H1 (cell line): ENCODE data around the gene SV2A. TPM values are rescaled to one million over a fixed set of nuclear protein-coding genes. Genes with fewer than 3 reads are reported as not detected.
"Not testable (repeated sequence)": the region's sequence is repeated elsewhere in the genome, so short reads cannot be mapped to it uniquely, and the experiment has no call there.

Source experiments
- CTCF ChIA-PET: fragments of 300-600 bp; sonication (Branson Sonifier 250); formaldehyde crosslinking; loops from one replicate; lab custom pipeline; 2021; ENCODE audit not compliant: partially characterized antibody; lab: Charles Lee
- POLR2A ChIA-PET: fragments of 300-600 bp; sonication (Branson Sonifier 250); formaldehyde crosslinking; loops from one replicate; lab custom pipeline; 2021; ENCODE audit warnings: inconsistent platforms; ENCODE audit not compliant: partially characterized antibody; lab: Charles Lee
- DNase-seq, 2 experiments: peaks; one replicate each; pipeline versions ENCODE4 v3.0.0 to v3.0.0-alpha.2; 2010 to 2022; ENCODE audit warnings: low spot score in 2 of 2, low read depth in 1 of 2, mixed read lengths in 1 of 2
- FAIRE-seq: peaks from 2 replicates; lab custom pipeline; 2011; peaks lifted over from hg19 to GRCh38; lab: Jason Lieb, UNC
- H2AFZ ChIP-seq: 2 replicates; pipeline ENCODE4 v1.8.1; 2012; ENCODE audit warnings: low read length, inconsistent platforms
- H2AK5ac ChIP-seq: 2 replicates; pipeline ENCODE4 v1.6.1; 2013; ENCODE audit warnings: low read depth, low read length
- H2BK120ac ChIP-seq: replicated peaks from 2 replicates; pipeline ENCODE3; 2013; ENCODE audit warnings: low read depth, low read length, inconsistent platforms
- H2BK12ac ChIP-seq: 2 replicates; pipeline ENCODE4 v1.6.1; 2013; ENCODE audit warnings: low read depth, low read length
- H2BK15ac ChIP-seq: 2 replicates; pipeline ENCODE4 v1.6.1; 2013; ENCODE audit warnings: low read length
- H2BK20ac ChIP-seq: 2 replicates; pipeline ENCODE4 v1.6.1; 2013; ENCODE audit warnings: low read length
- H2BK5ac ChIP-seq: 2 replicates; pipeline ENCODE4 v1.6.1; 2013; ENCODE audit warnings: low read depth, low read length
- H3K14ac ChIP-seq: 2 replicates; pipeline ENCODE4 v1.6.1; 2013; ENCODE audit warnings: inconsistent platforms; ENCODE audit not compliant: insufficient read length
- H3K18ac ChIP-seq: 2 replicates; pipeline ENCODE4 v1.6.1; 2013; ENCODE audit warnings: low read length; ENCODE audit errors: extremely low read depth
- H3K23ac ChIP-seq: 2 replicates; pipeline ENCODE4 v1.6.1; 2013; ENCODE audit warnings: inconsistent platforms; ENCODE audit not compliant: insufficient read length
- H3K23me2 ChIP-seq: 2 replicates; pipeline ENCODE4 v1.6.1; 2013; ENCODE audit warnings: low read depth, low read length
- H3K27ac ChIP-seq: 2 replicates; pipeline ENCODE4 v1.6.1; 2011; ENCODE audit warnings: low read depth, low read length, inconsistent platforms
- H3K27me3 ChIP-seq, 4 experiments: replicated peaks in 1 of 4; 1 replicate in 1 of 4; 2 replicates in 3 of 4; pipeline versions ENCODE4 v1.6.1 to v1.8.1; 2011 to 2013; ENCODE audit warnings: low read length in 3 of 4, mild to moderate bottlenecking in 3 of 4, inconsistent platforms in 2 of 4, mixed read lengths in 2 of 4, moderate library complexity in 1 of 4; ENCODE audit not compliant: control insufficient read depth in 3 of 4, insufficient read depth in 3 of 4; ENCODE audit errors: extremely low read depth in 1 of 4
- H3K36me3 ChIP-seq, 4 experiments: 2 replicates each; pipeline versions ENCODE4 v1.6.1 to v1.8.1; 2011 to 2013; ENCODE audit warnings: mild to moderate bottlenecking in 4 of 4, low read length in 3 of 4, moderate library complexity in 2 of 4, control low read depth in 1 of 4, inconsistent platforms in 1 of 4; ENCODE audit not compliant: insufficient read depth in 4 of 4, control insufficient read depth in 2 of 4
- H3K4ac ChIP-seq: replicated peaks from 2 replicates; pipeline ENCODE3; 2013; ENCODE audit warnings: low read length, low read depth, mixed read lengths, inconsistent platforms; ENCODE audit not compliant: insufficient read length
- H3K4me1 ChIP-seq, 4 experiments: replicated peaks in 1 of 4; 1 replicate in 1 of 4; 2 replicates in 3 of 4; pipeline versions ENCODE4 v1.6.1 to v1.8.1; 2011 to 2013; ENCODE audit warnings: low read length in 3 of 4, inconsistent platforms in 2 of 4, mixed read lengths in 1 of 4; ENCODE audit not compliant: insufficient read depth in 4 of 4, control insufficient read depth in 3 of 4
- H3K4me2 ChIP-seq, 2 experiments: 2 replicates each; pipeline versions ENCODE4 v1.6.1 to v1.8.1; 2011 to 2013; ENCODE audit warnings: low read depth in 2 of 2, low read length in 2 of 2, control low read depth in 1 of 2, inconsistent platforms in 1 of 2, mild to moderate bottlenecking in 1 of 2; ENCODE audit not compliant: insufficient read depth in 1 of 2
- H3K4me3 ChIP-seq, 4 experiments: fragments of 200-600, 300-600 bp in 1 of 4; sonication (generic), shearing (Covaris generic), sonication (Bioruptor Twin) in 1 of 4; 2 replicates each; pipeline versions ENCODE4 v1.5.1 to v1.8.1; 2011 to 2016; ENCODE audit warnings: low read length in 4 of 4, low read depth in 3 of 4, control low read depth in 2 of 4, inconsistent platforms in 2 of 4, mild to moderate bottlenecking in 2 of 4, mixed read lengths in 1 of 4, moderate library complexity in 1 of 4; ENCODE audit not compliant: insufficient read depth in 2 of 4; ENCODE audit errors: extremely low read depth in 1 of 4
- H3K56ac ChIP-seq: replicated peaks from 2 replicates; pipeline ENCODE3; 2013; ENCODE audit warnings: low read depth, mild to moderate bottlenecking, mixed read lengths, low read length, inconsistent platforms; ENCODE audit not compliant: insufficient read length
- H3K79me1 ChIP-seq: 2 replicates; pipeline ENCODE4 v1.6.1; 2013; ENCODE audit warnings: low read depth, low read length, control low read depth
- H3K79me2 ChIP-seq, 2 experiments: 2 replicates each; pipeline versions ENCODE4 v1.6.1 to v1.8.1; 2012 to 2013; ENCODE audit warnings: low read length in 2 of 2, mild to moderate bottlenecking in 2 of 2, inconsistent platforms in 1 of 2; ENCODE audit not compliant: insufficient read depth in 2 of 2, control insufficient read depth in 1 of 2
- H3K9ac ChIP-seq, 4 experiments: replicated peaks in 1 of 4; 1 replicate in 1 of 4; 2 replicates in 3 of 4; pipeline versions ENCODE4 v1.6.1 to v1.8.1; 2011 to 2013; ENCODE audit warnings: low read depth in 3 of 4, low read length in 3 of 4, control low read depth in 2 of 4, mild to moderate bottlenecking in 2 of 4, moderate library complexity in 2 of 4, inconsistent platforms in 1 of 4; ENCODE audit errors: extremely low read depth in 1 of 4
- H3K9me3 ChIP-seq, 2 experiments: 2 replicates each; pipeline versions ENCODE4 v1.6.1 to v1.8.1; 2012 to 2013; ENCODE audit warnings: mild to moderate bottlenecking in 2 of 2, moderate library complexity in 2 of 2, control low read depth in 1 of 2, inconsistent platforms in 1 of 2, low read depth in 1 of 2, low read length in 1 of 2, mixed read lengths in 1 of 2; ENCODE audit not compliant: insufficient read depth in 2 of 2
- H4K20me1 ChIP-seq, 2 experiments: replicated peaks in 1 of 2; 2 replicates each; pipeline versions ENCODE3 to v1.8.1; 2011 to 2013; ENCODE audit warnings: inconsistent platforms in 2 of 2, low read length in 2 of 2, mild to moderate bottlenecking in 1 of 2; ENCODE audit not compliant: insufficient read depth in 2 of 2, control insufficient read depth in 1 of 2
- H4K5ac ChIP-seq: 2 replicates; pipeline ENCODE4 v1.6.1; 2013; ENCODE audit warnings: low read length, low read depth, mixed read lengths, inconsistent platforms; ENCODE audit not compliant: insufficient read length
- H4K8ac ChIP-seq: 2 replicates; pipeline ENCODE4 v1.8.0; 2013; ENCODE audit warnings: mild to moderate bottlenecking, moderate library complexity, low read length, inconsistent platforms; ENCODE audit not compliant: insufficient read depth; ENCODE audit errors: extremely low read depth
- H4K91ac ChIP-seq: replicated peaks from 2 replicates; pipeline ENCODE3; 2013; ENCODE audit warnings: low read length, mixed read lengths, inconsistent platforms; ENCODE audit not compliant: insufficient read length
- POLR2A ChIP-seq, 2 experiments: IDR thresholded peaks; 1 replicate in 1 of 2; 2 replicates in 1 of 2; pipeline ENCODE4 v1.6.1; 2011; ENCODE audit warnings: low read depth in 2 of 2, low read length in 2 of 2, mild to moderate bottlenecking in 2 of 2; ENCODE audit errors: control extremely low read depth in 1 of 2
- WGBS, 2 experiments: shearing (Covaris generic) in 1 of 2; methylation state at CpG; one replicate each; pipeline versions ENCODE4 v1.1.6 to v1.1.7; 2013 to 2015; ENCODE audit warnings: low lambda C conversion rate in 2 of 2, mixed read lengths in 2 of 2, inconsistent platforms in 1 of 2, low coverage in 1 of 2, missing lambda C conversion rate in 1 of 2; ENCODE audit not compliant: insufficient replicate concordance in 2 of 2, insufficient coverage in 1 of 2, insufficient read length in 1 of 2; ENCODE audit errors: extremely low coverage in 1 of 2, missing lambda C conversion rate in 1 of 2; 5-methylcytosine and 5-hydroxymethylcytosine counted together
- polyA plus RNA-seq, 7 experiments: library from polyadenylated mRNA; depleted of rRNA in 3 of 7; stranded (reverse) in 5 of 7; unstranded in 2 of 7; fragments of >200 nt in 5 of 7; fragments of 200-250 nt in 2 of 7; gene quantifications; 1 replicate in 5 of 7; 2 replicates in 1 of 7; 4 replicates in 1 of 7; pipeline versions ENCODE4 v1.2.1 to v1.2.3, GENCODE V29; 2011 to 2013; ENCODE audit warnings: missing spikeins in 2 of 7, mixed read lengths in 2 of 7
- total RNA-seq: library from RNA; stranded (reverse); fragmentation: NEBNext Ultra II Directional; extraction: Animal tissue kit (Norgen Biotek cat#: 25700); gene quantifications from 2 replicates; pipeline ENCODE4 v1.2.1, GENCODE V29; 2021

Gene SV2A
- total and polyA plus RNA-seq, 2 of the 8 experiments (the other 6 are each of a cell fraction or from before 2014, with no cell fraction given) = 41.8 to 51.8 TPM

GRCh38 chr1:149887196-149887455 lies 30.5 kb downstream of the SV2A start:
- H3K79me1 ChIP-seq, H2AK5ac ChIP-seq, FAIRE-seq, H3K14ac ChIP-seq, H4K20me1 ChIP-seq, H3K27me3 ChIP-seq, H3K4me1 ChIP-seq, H2BK15ac ChIP-seq, H3K4ac ChIP-seq, H2BK120ac ChIP-seq, H3K9me3 ChIP-seq, H2AFZ ChIP-seq, DNase-seq, H3K79me2 ChIP-seq, H2BK20ac ChIP-seq, H3K23ac ChIP-seq, H4K91ac ChIP-seq, H3K36me3 ChIP-seq: not testable (repeated sequence)
- H4K5ac ChIP-seq = peak overlapping the region; percentile 93
- WGBS, 2 experiments = 4% methylated on average over 13 of the region's 13 CpGs; no CpG with 5 or more reads in 1 of the 2 experiments
- peak overlapping the region; percentile 98; the same call in 1 of the 2 replicates for H4K8ac ChIP-seq
- peaks cover 21% of the 10 kb centered on the region for H3K23me2 ChIP-seq
- peak overlapping the region; percentile 70 to 92 (median 82) for H3K4me3 ChIP-seq
- H2BK12ac ChIP-seq = peak overlapping the region; percentile 5; the same call in 1 of the 2 replicates
- peak in 1 of 2 experiments; percentile 78; a peak in 1 of 3 replicates for TF ChIP-seq POLR2A (IDR thresholded peaks at IDR 0.05; ENCODE audit: control extremely low read depth in 1 of 2, low read depth in 2 of 2, low read length in 2 of 2)
- peak overlapping the region; percentile 85 to 99 (median 94) for H3K9ac ChIP-seq
- H3K18ac ChIP-seq = peak overlapping the region; percentile 86; the same call in 1 of the 2 replicates
- peak overlapping the region; percentile 98 for H3K27ac ChIP-seq
- ChIA-PET POLR2A (interaction anchor here (0.8 to 8.5 kb wide), 44 partner anchors 8 to 1000 kb away, joined by 3 to 278 read pairs (median 8); partner anchors contain the start of genes ANP32E, BOLA1, CA14 and CTXND2), CTCF (interaction anchor here (1.0 to 3.0 kb wide), 6 partner anchors 39 to 282 kb away, joined by 3 to 14 read pairs (median 4); partner anchors contain the start of gene OTUD7B)
- peak overlapping the region; percentile 71 to 83 for H3K4me2 ChIP-seq
- H3K56ac ChIP-seq = peak overlapping the region; percentile 93
- H2BK5ac ChIP-seq = peak overlapping the region; percentile 96
